ENCODE data around the gene TMEM141. TPM values are rescaled to one million over a fixed set of nuclear protein-coding genes. Genes with fewer than 3 reads are reported as not detected.

TMEM141 gene
- total RNA-seq, 4 donors from 2014 or later, result 81.6 to 189 (median 141) TPM

DNA sequence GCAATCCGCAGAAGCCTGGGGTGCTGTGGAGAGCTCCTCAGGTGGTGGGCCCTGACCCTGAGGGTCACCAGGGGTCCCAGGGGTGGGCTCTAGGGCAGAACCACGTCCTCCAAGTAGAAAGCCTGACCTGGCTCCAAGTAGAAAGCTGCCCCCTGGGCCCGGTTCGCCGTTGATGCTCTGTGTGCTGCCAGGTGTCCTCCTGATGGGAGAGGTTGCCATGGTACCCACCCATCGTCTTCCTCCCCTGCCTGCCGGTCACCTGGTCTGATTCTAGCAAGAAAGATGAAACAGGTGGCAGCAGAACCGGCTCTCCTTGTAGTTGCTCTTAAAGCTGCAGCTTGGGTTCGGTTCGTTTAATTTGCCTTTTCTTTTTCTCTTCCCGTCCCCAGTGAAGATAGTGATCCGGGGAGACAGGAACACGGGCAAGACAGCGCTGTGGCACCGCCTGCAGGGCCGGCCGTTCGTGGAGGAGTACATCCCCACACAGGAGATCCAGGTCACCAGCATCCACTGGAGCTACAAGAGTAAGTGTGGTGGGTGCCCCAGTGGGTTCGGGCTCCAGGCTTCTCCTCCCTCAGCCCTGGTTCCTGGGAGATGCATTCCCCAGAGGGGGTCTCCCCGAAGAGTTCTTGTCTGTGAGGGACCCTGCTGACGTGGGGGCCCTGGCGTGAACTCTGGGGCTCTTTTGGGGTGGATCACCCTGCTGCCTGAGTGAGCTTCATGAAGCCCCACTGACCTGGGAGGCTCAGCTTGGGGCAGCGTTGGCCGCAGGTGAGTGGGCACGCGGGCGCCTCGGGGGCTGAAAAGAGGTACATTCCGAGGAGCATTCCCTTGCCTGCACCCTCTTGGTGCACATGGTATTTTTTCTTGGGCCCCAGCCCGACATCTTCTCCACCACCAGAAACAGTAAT is 32.2 kb downstream of the TMEM141 start:
- TF ChIP-seq POLR2A (IDR thresholded peaks at IDR 0.05), result no peak
- TF ChIP-seq, protein P1, sequence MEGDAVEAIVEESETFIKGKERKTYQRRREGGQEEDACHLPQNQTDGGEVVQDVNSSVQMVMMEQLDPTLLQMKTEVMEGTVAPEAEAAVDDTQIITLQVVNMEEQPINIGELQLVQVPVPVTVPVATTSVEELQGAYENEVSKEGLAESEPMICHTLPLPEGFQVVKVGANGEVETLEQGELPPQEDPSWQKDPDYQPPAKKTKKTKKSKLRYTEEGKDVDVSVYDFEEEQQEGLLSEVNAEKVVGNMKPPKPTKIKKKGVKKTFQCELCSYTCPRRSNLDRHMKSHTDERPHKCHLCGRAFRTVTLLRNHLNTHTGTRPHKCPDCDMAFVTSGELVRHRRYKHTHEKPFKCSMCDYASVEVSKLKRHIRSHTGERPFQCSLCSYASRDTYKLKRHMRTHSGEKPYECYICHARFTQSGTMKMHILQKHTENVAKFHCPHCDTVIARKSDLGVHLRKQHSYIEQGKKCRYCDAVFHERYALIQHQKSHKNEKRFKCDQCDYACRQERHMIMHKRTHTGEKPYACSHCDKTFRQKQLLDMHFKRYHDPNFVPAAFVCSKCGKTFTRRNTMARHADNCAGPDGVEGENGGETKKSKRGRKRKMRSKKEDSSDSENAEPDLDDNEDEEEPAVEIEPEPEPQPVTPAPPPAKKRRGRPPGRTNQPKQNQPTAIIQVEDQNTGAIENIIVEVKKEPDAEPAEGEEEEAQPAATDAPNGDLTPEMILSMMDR (IDR thresholded peaks at IDR 0.05), result no peak
- 90 to 95% methylated on average over 21 to 29 of the region's 30 CpGs for WGBS, 2 donors
- no peaks in the 10 kb centered on the region for H3K4me1 ChIP-seq
- H3K27ac ChIP-seq, result no peak overlapping the region
- no peak for DNase-seq
- peaks cover 14 to 25% of the 10 kb centered on the region in 2 donors for H3K36me3 ChIP-seq
- H3K9me3 ChIP-seq, result no peaks in the 10 kb centered on the region
- no peaks in the 10 kb centered on the region for H3K27me3 ChIP-seq
- H3K4me3 ChIP-seq (replicated peaks in 1 of 3), result no peak overlapping the region
- intact Hi-C loops (cut with DNase I), result no loop called here

DNA sequence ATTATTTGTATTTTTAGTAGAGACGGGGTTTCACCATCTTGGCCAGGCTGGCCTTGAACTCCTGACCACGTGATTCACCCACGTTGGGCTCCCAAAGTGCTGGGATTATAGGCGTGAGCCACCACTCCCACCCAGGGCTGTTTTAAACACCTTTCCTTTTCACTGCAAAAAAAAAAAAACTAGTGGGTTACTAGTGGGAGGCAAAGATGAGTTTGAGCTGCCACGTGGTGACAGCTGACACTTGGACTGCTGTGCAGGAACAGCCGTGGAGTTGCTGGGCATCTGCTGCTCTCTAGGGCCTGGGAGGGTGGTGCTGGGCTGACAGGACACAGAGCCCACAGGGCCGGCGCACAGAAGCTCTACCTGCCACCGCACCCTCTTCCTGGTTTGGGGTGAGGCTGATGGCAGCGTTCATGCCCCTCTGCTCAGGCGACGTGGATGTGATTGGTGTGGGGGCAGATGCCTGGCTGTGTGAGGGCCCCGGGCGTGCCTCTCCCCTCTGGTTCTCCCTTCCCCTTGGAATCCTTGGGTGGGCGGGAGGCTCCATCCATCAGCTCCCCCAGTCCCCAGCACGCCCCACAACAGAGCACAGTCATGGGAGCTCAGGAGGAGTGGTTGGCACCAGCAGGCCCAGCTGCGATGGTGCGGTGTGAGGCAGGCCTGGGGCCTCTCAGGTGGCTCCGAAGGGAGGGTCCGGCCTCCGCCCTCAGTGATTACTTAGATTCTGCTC is 33.5 kb downstream of the TMEM141 start:
- DNase-seq, result no peak
- Histone ChIP-seq H3K36me3 (peaks cover 24 to 36% of the 10 kb centered on the region in 2 donors), H3K27ac (no peak overlapping the region), H3K4me1 (no peaks in the 10 kb centered on the region), H3K4me3 (replicated peaks in 1 of 3) (no peak overlapping the region), H3K9me3 (no peaks in the 10 kb centered on the region), H3K27me3 (no peaks in the 10 kb centered on the region)
- intact Hi-C loops (cut with DNase I), result no loop called here
- TF ChIP-seq, protein P1 (IDR thresholded peaks at IDR 0.05), result no peak
- TF ChIP-seq POLR2A (IDR thresholded peaks at IDR 0.05), result no peak
- 85 to 94% methylated on average over 12 to 13 of the region's 21 CpGs for WGBS, 2 donors

DNA sequence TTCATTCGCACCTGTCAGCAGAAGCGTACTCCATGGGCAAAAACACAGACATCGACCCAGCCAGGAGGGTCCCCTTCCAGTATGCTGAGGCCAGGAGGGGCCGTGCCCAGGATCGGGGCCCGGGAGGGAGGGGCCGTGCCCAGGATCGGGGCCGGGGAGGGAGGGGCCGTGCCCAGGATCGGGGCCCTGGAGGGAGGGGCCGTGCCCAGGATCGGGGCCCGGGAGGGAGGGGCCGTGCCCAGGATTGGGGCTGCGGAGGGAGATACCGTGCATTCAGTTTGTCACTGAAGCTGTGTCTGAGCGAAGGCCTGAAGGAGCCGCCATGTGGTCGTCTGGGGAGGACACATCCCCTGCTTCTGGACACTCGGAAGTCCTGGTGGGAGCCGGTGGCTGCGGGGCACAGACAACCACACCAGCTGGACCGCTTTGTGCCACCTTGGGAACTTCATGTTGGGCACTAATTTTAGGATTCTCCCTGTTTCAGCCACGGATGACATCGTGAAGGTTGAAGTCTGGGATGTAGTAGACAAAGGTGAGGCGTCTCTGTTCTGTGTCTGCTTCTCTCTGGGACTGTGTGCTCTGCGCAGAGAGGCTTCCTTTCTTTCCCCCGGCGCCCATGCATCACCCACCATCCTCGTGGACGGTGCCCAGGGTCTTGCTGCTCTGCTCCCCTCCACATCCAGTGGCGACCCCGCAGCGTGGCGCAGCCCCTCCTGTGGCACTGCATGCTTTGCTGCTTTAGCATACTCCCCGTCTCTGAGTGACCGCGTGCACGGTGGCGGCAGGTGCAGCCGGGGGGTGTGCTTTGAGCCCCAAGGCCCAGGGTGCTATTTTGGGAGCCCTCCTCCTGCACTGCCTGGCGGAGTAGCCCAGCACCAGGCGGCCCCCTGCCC is 34.4 kb downstream of the TMEM141 start:
- WGBS, 2 donors, result 93 to 94% methylated on average over 35 to 38 of the region's 44 CpGs
- H3K4me3 ChIP-seq (replicated peaks in 1 of 3), result no peak overlapping the region
- H3K36me3 ChIP-seq, result peaks cover 33 to 44% of the 10 kb centered on the region in 2 donors
- no peak overlapping the region for H3K27ac ChIP-seq
- H3K4me1 ChIP-seq, result no peaks in the 10 kb centered on the region
- DNase-seq, result no peak
- H3K27me3 ChIP-seq, result no peaks in the 10 kb centered on the region
- TF ChIP-seq, protein P1 (IDR thresholded peaks at IDR 0.05), result no peak
- TF ChIP-seq POLR2A (IDR thresholded peaks at IDR 0.05), result no peak
- intact Hi-C loops (cut with DNase I), result no loop called here
- no peaks in the 10 kb centered on the region for H3K9me3 ChIP-seq

DNA sequence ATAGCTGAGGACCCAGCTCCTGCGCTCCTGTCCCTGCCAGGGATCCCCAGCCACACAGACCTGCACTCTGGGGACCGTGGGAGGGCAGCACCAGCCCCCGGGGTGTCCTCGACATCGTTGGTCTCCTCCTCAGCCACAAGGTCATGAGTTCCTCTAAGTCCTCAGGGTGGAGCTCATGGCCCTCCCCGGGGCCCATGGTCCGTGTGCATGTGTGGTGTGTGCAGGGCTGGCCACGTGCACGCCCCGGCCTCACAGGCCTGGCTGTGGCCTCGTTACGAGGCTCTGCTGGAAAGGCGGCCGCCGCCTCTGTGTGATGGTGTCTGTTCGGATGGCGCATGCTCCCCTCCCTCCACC is 35.0 kb downstream of the TMEM141 start:
- no peak for DNase-seq
- intact Hi-C loops (cut with DNase I), result no loop called here
- 100% methylated on average over 5 to 8 of the region's 17 CpGs for WGBS, 2 donors
- H3K27ac ChIP-seq, result no peak overlapping the region
- H3K36me3 ChIP-seq, result peaks cover 38 to 48% of the 10 kb centered on the region in 2 donors
- H3K9me3 ChIP-seq, result no peaks in the 10 kb centered on the region
- H3K27me3 ChIP-seq, result no peaks in the 10 kb centered on the region
- no peak overlapping the region for H3K4me3 ChIP-seq (replicated peaks in 1 of 3)
- TF ChIP-seq, protein P1 (IDR thresholded peaks at IDR 0.05), result no peak
- no peak for TF ChIP-seq POLR2A (IDR thresholded peaks at IDR 0.05)
- H3K4me1 ChIP-seq, result no peaks in the 10 kb centered on the region

Measured in thyroid gland (tissue), 4 donors.